Right forelimb (tissue), 1 donor: ENCODE results near the gene OR2G6.
"Not testable (repeated sequence)": the region's sequence is repeated elsewhere in the genome, so short reads cannot be mapped to it uniquely, and the experiment has no call there.

Source experiments
- DNase-seq: peaks from one replicate; pipeline ENCODE4 v3.0.0-alpha.2; 2018

Gene OR2G6

DNA sequence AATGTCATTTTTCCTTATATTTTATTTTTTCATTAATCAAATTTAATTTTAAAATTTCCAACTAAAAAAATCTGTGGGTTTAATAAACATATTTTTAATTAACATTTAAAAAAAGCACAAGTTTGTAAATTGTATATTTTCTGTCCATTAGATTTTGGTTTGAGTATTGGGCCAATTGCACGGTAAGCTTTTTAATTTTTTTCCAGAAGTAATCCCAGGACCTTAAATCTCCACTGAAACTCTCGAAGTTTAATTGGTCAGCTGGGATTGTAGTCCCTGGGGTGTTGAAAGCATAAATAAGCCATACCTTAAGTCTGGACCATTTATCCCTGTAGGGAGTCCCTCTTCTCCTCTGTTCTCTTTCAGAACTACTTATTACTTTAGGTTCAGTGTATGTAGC lies at the start of gene OR2G6:
OR2G6 (plus strand) TSS at position 301 of the 400 bp plus-strand sequence. CDS start 13,574 bp downstream, outside the sequence.
- DNase-seq = not testable (repeated sequence)

- DNase-seq = not testable (repeated sequence)
Measured at GRCh38 chr1:248459117-248459516, 48.8 kb upstream of the OR2G6 start.

DNA sequence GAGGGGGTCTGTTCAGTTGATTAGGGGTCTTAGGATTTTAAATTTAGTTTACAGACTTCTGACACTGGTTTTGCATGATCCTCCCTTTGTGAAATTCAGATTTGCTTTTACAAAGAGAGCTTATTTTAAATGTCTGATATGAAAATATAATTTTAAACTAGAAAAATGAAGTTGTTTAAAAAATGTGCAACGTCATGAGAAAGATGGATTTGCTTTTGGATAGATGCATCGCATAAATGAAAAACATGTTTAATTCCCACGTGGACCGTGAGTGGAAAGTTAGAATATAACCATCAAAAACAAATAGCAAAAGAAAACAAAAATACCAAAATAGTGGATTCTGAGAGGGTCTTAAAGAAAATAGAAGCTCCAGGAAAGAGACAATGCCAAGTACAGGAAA lies 36.7 kb upstream of the OR2G6 start:
- no peak for DNase-seq

GRCh38 chr1:248472111-248472510 lies 35.8 kb upstream of the OR2G6 start:
- DNase-seq = not testable (repeated sequence)

DNA sequence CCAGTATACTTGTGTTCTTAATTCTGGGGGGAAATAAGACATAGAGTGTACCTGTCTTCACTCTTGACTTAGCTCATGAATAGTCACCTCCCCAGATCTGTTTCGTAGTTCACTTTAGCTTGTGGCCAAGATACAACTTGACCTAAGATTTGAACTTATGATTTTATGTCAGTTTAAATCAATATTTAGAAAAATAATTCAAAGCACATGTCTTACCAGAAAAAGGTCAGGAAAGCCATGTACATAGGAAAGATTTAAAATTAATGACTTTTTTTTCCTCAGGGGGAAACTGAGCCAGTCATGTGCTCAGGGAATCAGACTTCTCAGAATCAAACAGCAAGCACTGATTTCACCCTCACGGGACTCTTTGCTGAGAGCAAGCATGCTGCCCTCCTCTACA lies 34.8 kb upstream of the OR2G6 start, which contains the start of gene OR2T3:
OR2T3 (plus strand) TSS at position 301 of the 400 bp plus-strand sequence; CDS start at position 301, 0 bp downstream.
- DNase-seq = not testable (repeated sequence)

DNA sequence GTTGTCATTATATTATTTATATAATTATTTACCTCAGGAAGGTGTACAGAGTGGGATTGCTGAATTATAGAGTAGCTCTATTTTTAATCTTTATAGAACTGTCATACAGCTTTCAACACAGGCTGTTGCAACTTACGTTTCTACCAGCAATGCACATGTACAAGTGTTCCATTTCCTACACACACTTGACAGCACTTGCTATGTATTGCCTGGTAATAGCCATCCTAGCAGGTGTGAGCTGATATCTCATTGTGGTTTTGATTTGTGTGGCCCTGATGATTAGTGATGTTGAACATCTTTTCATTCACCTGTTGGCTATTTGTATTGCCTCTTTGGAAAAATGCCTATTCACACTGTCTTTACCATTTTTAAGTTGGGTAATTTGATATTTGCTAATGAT lies 32.2 kb upstream of the OR2G6 start:
- DNase-seq = not testable (repeated sequence)

DNA sequence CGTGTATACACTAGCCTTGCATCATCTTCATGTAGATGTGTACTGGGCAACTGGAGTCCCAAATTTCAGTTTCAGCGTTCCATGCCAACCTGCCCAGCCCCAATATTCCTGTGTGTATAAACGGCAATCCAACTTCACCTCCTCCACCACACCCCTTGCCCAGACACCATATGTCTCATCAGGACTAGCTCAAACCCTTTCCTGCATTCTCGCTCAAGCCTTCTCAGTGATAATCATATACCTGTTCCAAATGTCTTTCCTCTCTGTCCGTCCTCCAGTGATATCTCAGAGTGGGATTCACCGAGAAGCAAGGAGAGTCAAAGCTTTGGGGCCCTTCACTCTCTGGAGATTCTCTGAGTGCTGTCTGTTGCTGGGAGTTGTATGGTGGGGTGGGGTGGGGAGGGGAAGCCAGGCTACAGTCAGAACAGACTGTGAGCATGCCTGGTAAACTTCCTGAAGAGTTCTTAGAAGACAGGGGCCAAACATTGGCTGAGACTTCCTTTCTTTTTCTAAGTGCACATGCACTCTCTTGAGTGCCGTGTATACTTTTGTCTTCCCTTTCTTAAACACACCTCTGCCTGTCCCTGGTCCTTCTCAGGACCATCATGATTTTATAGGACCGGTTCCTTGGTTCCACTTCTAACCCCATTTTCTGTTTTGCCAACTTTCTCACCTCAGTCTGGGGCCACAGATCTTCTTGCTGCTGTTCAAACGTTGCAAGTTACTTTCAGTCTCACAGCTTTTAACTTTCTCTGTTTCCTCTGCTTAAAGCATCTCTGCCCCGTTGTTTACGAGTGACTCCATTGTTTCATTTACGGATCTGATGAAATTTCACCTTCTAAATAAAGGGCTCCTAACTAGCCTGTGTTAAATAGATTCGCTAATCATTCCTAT lies 25.9 kb upstream of the OR2G6 start:
- DNase-seq = not testable (repeated sequence)

DNA sequence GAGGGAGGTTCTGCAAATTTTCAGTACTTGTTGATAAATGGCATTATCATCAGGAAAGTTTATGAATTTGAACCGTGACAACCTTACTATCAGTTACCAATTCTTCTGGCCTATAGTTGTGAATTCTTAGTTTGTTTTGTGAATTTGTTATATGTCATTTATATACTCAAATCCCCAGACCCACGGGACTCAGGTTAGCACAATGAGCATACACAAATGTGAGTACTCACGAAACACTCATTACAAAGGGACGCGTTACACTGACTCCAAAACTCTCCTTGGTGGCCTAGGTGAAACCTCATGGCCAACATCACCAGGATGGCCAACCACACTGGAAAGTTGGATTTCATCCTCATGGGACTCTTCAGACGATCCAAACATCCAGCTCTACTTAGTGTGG lies 19.6 kb upstream of the OR2G6 start, which contains the start of gene OR2T5:
OR2T5 (plus strand) TSS at position 301 of the 400 bp plus-strand sequence; CDS start at position 301, 0 bp downstream.
- not testable (repeated sequence) for DNase-seq

- DNase-seq = not testable (repeated sequence)
Measured at GRCh38 chr1:248496661-248497060, 11.2 kb upstream of the OR2G6 start.

DNA sequence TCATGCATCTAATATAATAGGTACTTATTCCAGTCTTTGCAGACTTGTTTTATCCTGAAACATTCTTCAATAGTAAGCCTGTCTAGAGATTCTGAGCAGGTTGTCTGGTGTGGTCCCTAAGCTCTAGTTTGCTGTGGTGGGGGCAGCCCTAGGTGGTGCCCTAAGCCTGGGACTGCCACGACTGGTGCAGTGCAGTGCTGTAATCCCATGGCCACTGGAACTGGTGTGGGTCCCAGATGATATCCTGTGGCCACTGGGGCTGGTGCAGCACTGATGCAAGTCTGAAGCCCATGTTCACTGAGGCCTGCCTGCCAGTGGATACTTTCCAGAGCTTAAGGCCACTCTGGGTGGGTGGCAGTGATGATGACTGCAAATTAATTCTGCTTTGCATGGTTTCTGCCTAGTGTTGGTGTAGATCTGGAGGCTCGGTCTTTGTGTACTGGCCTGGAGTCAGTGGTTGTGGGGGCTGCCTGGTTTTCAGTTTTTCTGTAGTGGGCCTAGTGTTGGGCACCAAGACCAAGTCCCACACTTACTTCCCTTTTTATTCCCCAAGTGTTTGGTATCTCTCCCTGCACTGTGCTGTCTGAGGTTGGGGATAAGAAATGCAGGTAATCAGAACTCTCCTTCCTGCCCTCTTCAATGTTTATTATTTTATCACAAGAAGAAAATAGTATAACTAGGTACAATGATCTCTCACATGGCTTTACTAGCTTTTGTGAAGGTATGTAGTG lies 7.4 kb upstream of the OR2G6 start:
- DNase-seq = not testable (repeated sequence)

GRCh38 chr1:248510217-248510616 lies 2.3 kb downstream of the OR2G6 start:
- not testable (repeated sequence) for DNase-seq

DNA sequence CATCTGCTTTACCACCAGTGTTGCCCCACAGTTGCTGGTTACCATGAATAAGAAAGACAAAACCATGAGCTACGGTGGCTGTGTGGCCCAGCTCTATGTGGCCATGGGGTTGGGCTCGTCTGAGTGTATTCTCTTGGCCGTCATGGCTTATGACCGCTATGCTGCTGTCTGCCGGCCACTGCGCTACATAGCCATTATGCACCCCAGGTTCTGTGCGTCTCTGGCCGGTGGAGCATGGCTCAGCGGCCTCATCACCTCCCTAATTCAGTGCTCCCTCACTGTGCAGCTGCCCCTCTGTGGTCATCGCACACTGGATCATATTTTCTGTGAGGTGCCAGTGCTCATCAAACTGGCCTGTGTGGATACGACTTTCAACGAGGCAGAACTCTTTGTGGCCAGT lies 14.0 kb downstream of the OR2G6 start:
- DNase-seq = no peak

DNA sequence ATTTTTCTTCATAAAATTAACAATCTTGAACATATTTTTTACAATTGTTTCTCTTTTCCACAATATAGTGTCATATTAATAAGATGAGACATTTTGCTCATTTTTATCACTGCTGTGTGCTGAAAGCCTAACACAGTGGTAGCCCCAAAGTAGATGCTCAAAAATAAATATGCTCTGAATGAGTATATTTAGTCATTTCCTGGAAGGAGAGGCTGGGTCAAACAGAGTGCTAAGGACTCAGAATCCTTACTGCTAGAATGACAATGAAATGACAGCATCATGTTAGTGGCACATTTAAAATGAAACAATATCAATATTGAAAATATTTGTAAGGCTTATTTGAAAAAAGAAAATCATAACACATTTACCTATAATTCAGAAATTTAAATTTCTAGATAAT lies 29.6 kb downstream of the OR2G6 start:
- not testable (repeated sequence) for DNase-seq

- DNase-seq = not testable (repeated sequence)
Measured at GRCh38 chr1:248547383-248547782, 39.5 kb downstream of the OR2G6 start.

DNA sequence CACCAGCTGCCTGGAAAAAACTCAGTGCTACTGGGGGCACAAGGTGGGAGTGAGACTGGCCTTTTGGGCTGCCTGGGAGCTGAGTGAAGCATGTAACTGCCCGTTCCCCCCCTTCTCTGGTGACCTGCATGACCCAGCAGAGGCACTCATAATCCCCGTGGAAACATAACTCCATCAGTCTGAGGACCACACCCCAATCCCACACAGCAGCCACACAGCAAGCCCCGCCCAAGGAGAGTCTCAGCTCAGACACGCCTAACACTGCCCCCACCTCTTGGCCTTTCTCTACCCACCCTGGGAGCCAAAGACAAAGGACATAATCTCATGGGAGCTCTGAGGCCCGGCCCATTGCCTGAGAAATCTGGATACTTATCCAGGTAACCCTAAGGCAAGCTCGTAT lies 43.2 kb downstream of the OR2G6 start:
- DNase-seq = not testable (repeated sequence)

DNA sequence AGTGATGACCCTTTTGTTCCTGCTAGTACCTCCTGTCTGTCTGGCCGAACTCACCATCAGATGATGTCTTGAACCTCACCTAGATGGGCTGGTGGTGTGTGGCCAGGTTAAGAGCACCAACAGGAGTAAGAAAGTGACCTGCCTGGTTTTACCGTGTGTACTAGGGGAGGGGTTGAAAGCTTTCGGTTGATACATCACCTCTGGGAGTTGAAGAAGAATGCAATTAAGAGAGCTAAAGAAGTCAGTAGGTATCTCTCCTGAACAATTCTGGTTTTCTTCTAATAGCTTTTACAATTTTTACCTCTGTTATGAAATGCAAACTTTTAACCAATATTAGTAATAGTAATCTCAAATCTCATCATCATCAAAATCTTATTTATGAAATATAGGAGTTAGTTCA lies 54.8 kb downstream of the OR2G6 start, which contains the start of gene OR2T29:
OR2T29 (minus strand) TSS at position 101 of the 400 bp plus-strand sequence. CDS start 3,281 bp downstream, outside the sequence.
- not testable (repeated sequence) for DNase-seq

DNA sequence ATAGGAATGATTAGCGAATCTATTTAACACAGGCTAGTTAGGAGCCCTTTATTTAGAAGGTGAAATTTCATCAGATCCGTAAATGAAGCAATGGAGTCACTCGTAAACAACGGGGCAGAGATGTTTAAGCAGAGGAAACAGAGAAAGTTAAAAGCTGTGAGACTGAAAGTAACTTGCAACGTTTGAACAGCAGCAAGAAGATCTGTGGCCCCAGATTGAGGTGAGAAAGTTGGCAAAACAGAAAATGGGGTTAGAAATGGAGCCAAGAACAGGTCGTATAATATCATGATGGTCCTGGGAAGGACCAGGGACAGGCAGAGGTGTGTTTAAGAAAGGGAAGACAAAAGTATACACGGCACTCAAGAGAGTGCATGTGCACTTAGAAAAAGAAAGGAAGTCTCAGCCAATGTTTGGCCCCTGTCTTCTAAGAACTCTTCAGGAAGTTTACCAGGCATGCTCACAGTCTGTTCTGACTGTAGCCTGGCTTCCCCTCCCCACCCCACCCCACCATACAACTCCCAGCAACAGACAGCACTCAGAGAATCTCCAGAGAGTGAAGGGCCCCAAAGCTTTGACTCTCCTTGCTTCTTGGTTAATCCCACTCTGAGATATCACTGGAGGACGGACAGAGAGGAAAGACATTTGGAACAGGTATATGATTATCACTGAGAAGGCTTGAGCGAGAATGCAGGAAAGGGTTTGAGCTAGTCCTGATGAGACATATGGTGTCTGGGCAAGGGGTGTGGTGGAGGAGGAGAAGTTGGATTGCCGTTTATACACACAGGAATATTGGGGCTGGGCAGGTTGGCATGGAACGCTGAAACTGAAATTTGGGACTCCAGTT lies 57.9 kb downstream of the OR2G6 start:
- DNase-seq = not testable (repeated sequence)

GRCh38 chr1:248569049-248569448 lies 61.2 kb downstream of the OR2G6 start:
- DNase-seq = not testable (repeated sequence)

DNA sequence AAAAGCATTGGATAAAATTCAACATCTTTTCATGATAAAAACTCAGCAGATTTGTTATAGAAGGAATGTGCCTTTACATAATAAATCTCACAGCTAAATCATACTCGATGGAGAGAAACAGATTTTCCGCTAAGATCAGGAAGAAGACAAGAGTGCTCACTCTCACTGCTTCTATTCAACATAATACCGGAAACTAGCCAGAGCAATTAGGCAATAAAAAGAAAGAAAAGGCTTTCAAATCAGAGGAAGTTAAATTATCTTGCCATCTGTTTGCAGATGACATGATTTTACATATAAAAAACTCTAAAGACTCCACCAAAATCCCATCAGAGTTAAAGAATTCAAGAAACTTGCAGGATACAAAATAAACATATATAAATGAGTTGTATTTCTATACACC lies 62.9 kb downstream of the OR2G6 start:
- not testable (repeated sequence) for DNase-seq

GRCh38 chr1:248572049-248572448 lies 64.2 kb downstream of the OR2G6 start:
- DNase-seq = not testable (repeated sequence)

DNA sequence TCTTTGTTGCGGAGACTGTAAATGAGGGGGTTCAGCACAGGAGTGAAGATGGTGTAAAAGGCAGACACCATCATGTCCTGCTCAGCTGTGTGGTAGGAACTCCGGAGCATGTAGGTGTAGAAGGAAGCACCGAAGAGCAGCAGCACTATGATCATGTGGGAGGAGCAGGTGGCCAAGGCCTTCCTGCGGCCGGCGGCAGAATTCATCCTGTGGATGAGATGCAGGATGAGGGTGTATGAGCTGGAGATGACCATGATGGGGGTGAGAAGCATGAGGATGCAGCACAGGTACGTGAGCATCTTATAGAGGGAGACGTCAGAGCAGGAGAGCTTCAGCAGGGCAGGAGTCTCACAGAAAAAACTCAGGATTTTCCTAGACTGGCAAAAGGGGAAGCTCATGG lies 66.0 kb downstream of the OR2G6 start:
- DNase-seq = not testable (repeated sequence)

DNA sequence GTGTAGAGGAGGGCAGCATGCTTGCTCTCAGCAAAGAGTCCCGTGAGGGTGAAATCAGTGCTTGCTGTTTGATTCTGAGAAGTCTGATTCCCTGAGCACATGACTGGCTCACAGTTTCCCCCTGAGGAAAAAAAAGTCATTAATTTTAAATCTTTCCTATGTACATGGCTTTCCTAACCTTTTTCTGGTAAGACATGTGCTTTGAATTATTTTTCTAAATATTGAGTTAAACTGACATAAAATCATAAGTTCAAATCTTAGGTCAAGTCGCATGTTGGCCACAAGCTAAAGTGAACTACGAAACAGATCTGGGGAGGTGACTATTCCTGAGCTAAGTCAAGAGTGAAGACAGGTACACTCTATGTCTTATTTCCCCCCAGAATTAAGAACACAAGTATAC lies 66.8 kb downstream of the OR2G6 start, which contains the start of gene OR2T34:
OR2T34 (minus strand) TSS at position 101 of the 400 bp plus-strand sequence; CDS start at position 101, 0 bp downstream.
- not testable (repeated sequence) for DNase-seq
